ENCODE data around the gene UQCC2.

DNA sequence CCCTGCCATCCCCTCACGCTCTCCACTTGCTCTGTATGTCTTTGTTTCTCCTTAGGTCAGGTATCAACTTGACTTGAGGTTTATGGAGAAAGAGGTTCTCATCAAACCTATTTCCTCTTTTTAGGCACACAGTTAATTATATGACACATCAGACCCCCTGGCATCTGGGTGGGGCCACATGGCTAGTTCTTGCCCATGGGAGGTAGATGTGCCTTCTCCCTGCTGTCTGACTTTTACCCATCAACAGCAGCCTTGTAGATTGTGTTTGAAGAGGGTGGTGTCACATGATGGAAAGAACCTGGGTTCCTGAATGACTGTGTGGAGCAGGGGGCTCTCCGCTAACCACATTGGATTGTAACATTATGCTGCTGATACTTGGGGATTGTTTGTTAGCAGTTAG, 7.2 kb upstream of the UQCC2 start:
- TF ChIP-seq, protein P1, sequence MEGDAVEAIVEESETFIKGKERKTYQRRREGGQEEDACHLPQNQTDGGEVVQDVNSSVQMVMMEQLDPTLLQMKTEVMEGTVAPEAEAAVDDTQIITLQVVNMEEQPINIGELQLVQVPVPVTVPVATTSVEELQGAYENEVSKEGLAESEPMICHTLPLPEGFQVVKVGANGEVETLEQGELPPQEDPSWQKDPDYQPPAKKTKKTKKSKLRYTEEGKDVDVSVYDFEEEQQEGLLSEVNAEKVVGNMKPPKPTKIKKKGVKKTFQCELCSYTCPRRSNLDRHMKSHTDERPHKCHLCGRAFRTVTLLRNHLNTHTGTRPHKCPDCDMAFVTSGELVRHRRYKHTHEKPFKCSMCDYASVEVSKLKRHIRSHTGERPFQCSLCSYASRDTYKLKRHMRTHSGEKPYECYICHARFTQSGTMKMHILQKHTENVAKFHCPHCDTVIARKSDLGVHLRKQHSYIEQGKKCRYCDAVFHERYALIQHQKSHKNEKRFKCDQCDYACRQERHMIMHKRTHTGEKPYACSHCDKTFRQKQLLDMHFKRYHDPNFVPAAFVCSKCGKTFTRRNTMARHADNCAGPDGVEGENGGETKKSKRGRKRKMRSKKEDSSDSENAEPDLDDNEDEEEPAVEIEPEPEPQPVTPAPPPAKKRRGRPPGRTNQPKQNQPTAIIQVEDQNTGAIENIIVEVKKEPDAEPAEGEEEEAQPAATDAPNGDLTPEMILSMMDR (conservative IDR thresholded peaks at IDR 0.05): no peak
- no peak for TF ChIP-seq ZFX (IDR thresholded peaks at IDR 0.05)

Measured in C4-2B (cell line).